DMS 273 (cell line): ENCODE measurements around the gene SLC46A1.
A peak's percentile ranks its signal among the peaks of the same experiment; 100 is the strongest.

Experiments used
- DNase-seq: peaks from one replicate; lab custom pipeline; 2025; ENCODE audit not compliant: unreplicated experiment; lab: John Stamatoyannopoulos, UW

SLC46A1 gene

DNA sequence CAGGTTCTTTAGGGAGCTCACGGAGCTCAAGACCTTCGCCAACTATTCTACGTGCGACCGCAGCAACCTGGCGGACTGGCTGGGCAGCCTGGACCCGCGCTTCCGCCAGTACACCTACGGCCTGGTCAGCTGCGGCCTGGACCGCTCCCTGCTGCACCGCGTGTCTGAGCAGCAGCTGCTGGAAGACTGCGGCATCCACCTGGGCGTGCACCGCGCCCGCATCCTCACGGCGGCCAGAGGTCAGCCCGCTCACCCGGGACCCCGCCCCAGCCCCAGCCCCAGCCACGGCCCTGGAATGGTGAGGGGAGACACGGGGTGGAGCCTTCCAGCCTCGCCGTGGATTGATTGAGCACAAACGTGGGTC is 21.0 kb downstream of the SLC46A1 start:
- no peak for DNase-seq

GRCh38 chr17:28384281-28385036 is 21.6 kb downstream of the SLC46A1 start:
- DNase-seq, result no peak

DNA sequence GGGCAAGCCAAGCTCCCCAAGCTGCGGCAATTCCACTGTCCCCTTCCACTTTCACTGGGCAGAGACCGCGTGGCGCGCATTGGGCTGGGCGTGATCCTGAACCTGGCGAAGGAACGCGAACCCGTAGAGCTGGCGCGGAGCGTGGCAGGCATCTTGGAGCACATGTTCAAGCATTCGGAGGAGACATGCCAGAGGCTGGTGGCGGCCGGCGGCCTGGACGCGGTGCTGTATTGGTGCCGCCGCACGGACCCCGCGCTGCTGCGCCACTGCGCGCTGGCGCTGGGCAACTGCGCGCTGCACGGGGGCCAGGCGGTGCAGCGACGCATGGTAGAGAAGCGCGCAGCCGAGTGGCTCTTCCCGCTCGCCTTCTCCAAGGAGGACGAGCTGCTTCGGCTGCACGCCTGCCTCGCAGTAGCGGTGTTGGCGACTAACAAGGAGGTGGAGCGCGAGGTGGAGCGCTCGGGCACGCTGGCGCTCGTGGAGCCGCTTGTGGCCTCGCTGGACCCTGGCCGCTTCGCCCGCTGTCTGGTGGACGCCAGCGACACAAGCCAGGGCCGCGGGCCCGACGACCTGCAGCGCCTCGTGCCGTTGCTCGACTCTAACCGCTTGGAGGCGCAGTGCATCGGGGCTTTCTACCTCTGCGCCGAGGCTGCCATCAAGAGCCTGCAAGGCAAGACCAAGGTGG is 24.7 kb downstream of the SLC46A1 start:
- DNase-seq, result no peak

- no peak for DNase-seq
Observed at GRCh38 chr17:28379814-28380801, 25.9 kb downstream of the SLC46A1 start.

GRCh38 chr17:28372945-28373274 is 33.1 kb downstream of the SLC46A1 start:
- peak; percentile 50 for DNase-seq

- peak; percentile 74 for DNase-seq
Observed at GRCh38 chr17:28372203-28372944, 33.6 kb downstream of the SLC46A1 start.

GRCh38 chr17:28371245-28372202 is 34.5 kb downstream of the SLC46A1 start, which contains the start of gene SARM1:
SARM1 (plus strand) TSS chr17:28371694; CDS start chr17:28372033, 339 bp downstream.
- peak; percentile 97 for DNase-seq

DNA sequence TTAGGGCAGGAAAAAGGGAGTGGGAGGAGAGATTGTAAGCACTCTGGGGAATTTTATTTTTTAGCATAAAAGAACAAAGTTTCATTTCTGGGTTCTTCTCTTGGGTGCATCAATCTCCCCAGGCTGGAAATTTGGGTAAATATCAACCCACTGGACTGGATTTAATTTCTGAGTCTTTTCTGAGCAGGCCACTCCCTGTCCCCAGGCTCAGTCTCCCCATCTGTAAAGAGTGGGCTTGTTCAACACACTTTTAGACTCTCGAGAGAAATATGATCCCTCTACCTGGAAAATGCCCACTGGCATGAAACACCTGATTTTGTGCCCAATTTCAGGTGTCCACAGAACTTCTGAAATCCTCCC is 35.3 kb downstream of the SLC46A1 start:
- DNase-seq, result no peak

GRCh38 chr17:28370035-28370743 is 35.8 kb downstream of the SLC46A1 start, which contains the start of gene VTN:
VTN (minus strand) TSS chr17:28370307; CDS start chr17:28370203, 104 bp downstream.
- DNase-seq, result peak; percentile 54

DNA sequence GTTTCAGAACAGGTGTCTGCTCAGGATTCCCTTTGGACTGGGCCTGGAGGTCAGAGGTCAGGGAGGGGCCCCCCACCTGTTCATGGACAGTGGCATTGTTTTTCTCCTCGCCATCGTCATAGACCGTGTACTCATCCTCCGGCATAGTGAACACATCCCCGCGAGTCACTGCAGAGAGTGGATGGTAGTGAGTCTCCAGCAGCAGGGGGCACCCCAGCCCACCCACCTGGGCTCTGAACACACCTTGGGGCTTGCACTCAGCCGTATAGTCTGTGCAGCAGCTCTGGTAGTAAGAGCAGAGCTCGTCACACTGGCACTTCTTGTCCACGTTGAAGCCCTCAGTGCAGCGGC is 36.4 kb downstream of the SLC46A1 start:
- no peak for DNase-seq

- no peak for DNase-seq
Observed at GRCh38 chr17:28368915-28369683, 36.9 kb downstream of the SLC46A1 start.

- no peak for DNase-seq
Observed at GRCh38 chr17:28368306-28368831, 37.6 kb downstream of the SLC46A1 start.

DNA sequence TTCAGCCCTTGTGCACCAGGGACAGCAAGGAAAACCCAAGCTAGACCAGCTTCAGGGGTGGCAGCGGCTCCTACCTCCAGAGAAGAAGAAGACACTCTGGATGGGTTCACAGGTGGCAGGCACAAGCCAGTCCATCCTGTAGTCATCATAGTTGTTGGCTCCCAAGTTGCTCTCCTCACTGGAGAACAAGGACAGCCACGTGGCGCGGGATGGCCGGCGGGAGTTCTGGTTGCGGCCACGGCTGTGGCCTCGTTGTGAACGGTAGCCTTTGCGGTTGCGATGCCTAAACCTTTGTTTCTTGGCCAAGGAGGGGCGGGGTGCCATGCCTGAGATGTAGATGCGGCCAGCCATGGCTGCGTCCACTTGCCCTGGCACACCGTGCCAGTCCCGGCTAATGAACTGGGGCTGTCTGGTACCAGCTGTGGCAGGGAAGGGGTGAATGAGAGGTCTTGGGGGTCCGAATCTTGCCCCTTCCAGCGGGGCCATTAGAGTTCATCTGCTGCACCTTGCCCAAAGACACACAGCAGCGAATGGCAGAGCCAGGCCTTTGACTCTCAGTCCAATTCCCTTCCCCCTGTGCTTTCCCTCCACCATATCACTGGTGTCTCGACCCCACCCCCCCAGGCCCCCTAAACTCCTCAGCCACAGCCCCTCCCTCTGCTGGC is 38.2 kb downstream of the SLC46A1 start:
- DNase-seq, result no peak

DNA sequence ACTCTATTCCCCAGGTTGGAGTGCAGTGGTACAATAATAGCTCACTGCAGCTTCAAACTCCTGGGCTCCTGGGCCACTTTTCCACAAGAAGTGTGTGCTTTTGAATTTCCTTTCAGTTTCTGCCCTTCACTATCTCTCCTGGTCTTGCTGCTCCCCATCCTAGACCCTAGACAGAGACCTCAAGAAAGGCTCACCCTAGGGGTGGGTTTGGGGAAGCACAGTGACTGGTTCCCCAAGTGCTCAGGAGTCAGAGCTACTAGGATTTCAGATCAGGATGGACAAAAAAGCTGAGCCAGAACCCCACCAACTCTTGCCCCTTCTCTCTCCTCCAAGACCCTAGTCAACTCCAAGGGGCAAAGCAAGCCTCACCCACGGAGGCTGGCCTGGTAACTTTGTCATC is 39.4 kb downstream of the SLC46A1 start:
- peak; percentile 32 for DNase-seq

- DNase-seq, result peak; percentile 83
Observed at GRCh38 chr17:28365487-28365886, 40.5 kb downstream of the SLC46A1 start.

- DNase-seq, result no peak
Observed at GRCh38 chr17:28364665-28365363, 41.2 kb downstream of the SLC46A1 start, which contains the start of gene SEBOX. SEBOX (minus strand) TSS chr17:28365199; CDS start chr17:28365151, 48 bp downstream.
